ENCODE measurements around the gene GRIK2. TPM values are rescaled to one million over a fixed set of nuclear protein-coding genes. Genes with fewer than 3 reads are reported as not detected.

Gene GRIK2
- total and polyA plus RNA-seq, 8 donors = 0.61 to 3.5 (median 2.4) TPM

- H3K27ac ChIP-seq = no peak overlapping the region
- no peak for FAIRE-seq
- intact Hi-C loops (cut with DNase I) = no loop called here
These were observed 28.7 kb downstream of the GRIK2 start for GRCh38 chr6:101422251-101422650.

GRCh38 chr6:101422811-101423210, 29.3 kb downstream of the GRIK2 start:
- no peak for ATAC-seq
- FAIRE-seq = no peak
- Histone ChIP-seq H3K27ac (no peak overlapping the region), H3K4me1 (no peaks in the 10 kb centered on the region), H3K36me3 (no peaks in the 10 kb centered on the region), H3K9me3 (no peaks in the 10 kb centered on the region), H3K4me3 (no peak overlapping the region), H3K27me3 (no peaks in the 10 kb centered on the region)
- WGBS, 2 donors = 87 to 93% methylated on average over 1 of the region's 1 CpG
- TF ChIP-seq CTCF (IDR thresholded peaks at IDR 0.05) = no peak
- no peak for DNase-seq
- intact Hi-C loops (cut with DNase I) = no loop called here

More at GRCh38 chr6:101422251-101422650, 28.7 kb downstream of the GRIK2 start:
- TF ChIP-seq CTCF (IDR thresholded peaks at IDR 0.05) = no peak
- no peak for ATAC-seq
- whole genome bisulfite sequencing, 2 donors = 71 to 87% methylated on average over 1 of the region's 1 CpG
- DNase-seq = no peak
- H3K4me1 ChIP-seq = no peaks in the 10 kb centered on the region
- no peaks in the 10 kb centered on the region for H3K36me3 ChIP-seq
- H3K4me3 ChIP-seq = no peak overlapping the region
- H3K9me3 ChIP-seq = no peaks in the 10 kb centered on the region
- H3K27me3 ChIP-seq = no peaks in the 10 kb centered on the region

GRCh38 chr6:101429270-101429669, 35.8 kb downstream of the GRIK2 start:
- H3K27me3 ChIP-seq = no peaks in the 10 kb centered on the region
- ATAC-seq (no peak), FAIRE-seq (no peak), DNase-seq (no peak)
- intact Hi-C loops (cut with DNase I) = no loop called here
- no peak for TF ChIP-seq CTCF (IDR thresholded peaks at IDR 0.05)
- H3K4me3 ChIP-seq = no peak overlapping the region
- WGBS, 2 donors = 58 to 59% methylated on average over 1 of the region's 1 CpG
- no peaks in the 10 kb centered on the region for H3K36me3 ChIP-seq
- H3K4me1 ChIP-seq = no peaks in the 10 kb centered on the region
- H3K27ac ChIP-seq = no peak overlapping the region
- no peaks in the 10 kb centered on the region for H3K9me3 ChIP-seq

GRCh38 chr6:101429845-101430244, 36.3 kb downstream of the GRIK2 start:
- Histone ChIP-seq H3K36me3 (no peaks in the 10 kb centered on the region), H3K27me3 (no peaks in the 10 kb centered on the region), H3K9me3 (no peaks in the 10 kb centered on the region), H3K4me1 (no peaks in the 10 kb centered on the region), H3K4me3 (no peak overlapping the region), H3K27ac (no peak overlapping the region)
- ATAC-seq (no peak), FAIRE-seq (no peak), DNase-seq (no peak)
- 67 to 71% methylated on average over 5 of the region's 5 CpGs for WGBS, 2 donors
- no peak for TF ChIP-seq CTCF (IDR thresholded peaks at IDR 0.05)
- intact Hi-C loops (cut with DNase I) = no loop called here

- Histone ChIP-seq H3K27ac (no peak overlapping the region), H3K4me1 (no peaks in the 10 kb centered on the region), H3K9me3 (no peaks in the 10 kb centered on the region), H3K27me3 (no peaks in the 10 kb centered on the region), H3K36me3 (no peaks in the 10 kb centered on the region), H3K4me3 (no peak overlapping the region)
- intact Hi-C loops (cut with DNase I) = no loop called here
- FAIRE-seq (no peak), ATAC-seq (no peak), DNase-seq (no peak)
- whole genome bisulfite sequencing, 2 donors = 85 to 89% methylated on average over 5 of the region's 5 CpGs
- no peak for TF ChIP-seq CTCF (IDR thresholded peaks at IDR 0.05)
These were observed 39.6 kb downstream of the GRIK2 start for GRCh38 chr6:101433141-101433540.

Measured in pancreas (tissue), 10 donors.